ENCODE results near the gene GPR89B.
"Not testable (repeated sequence)": the region's sequence is repeated elsewhere in the genome, so short reads cannot be mapped to it uniquely, and the experiment has no call there.

GRCh38 chr1:147966657-147967056 lies 38.4 kb downstream of the GPR89B start:
- TF ChIP-seq EZH2 (IDR thresholded peaks at IDR 0.05; ENCODE audit: low read length); CTCF (optimal IDR thresholded peaks at IDR 0.05 in 1 of 3, IDR thresholded peaks at IDR 0.05 in 1 of 3, conservative IDR thresholded peaks at IDR 0.05 in 1 of 3; ENCODE audit: extremely low read depth in 1 of 3, insufficient read depth in 2 of 3, low read length in 3 of 3): not testable (repeated sequence)

All from keratinocyte (primary cell).